Measurements from ENCODE around the gene MEIS3.

GRCh38 chr19:47421244-47421786, 2.0 kb upstream of the MEIS3 start:
- no peak for TF ChIP-seq NRF1 (conservative IDR thresholded peaks at IDR 0.05 in 1 of 2, IDR thresholded peaks at IDR 0.05 in 1 of 2)
- no peak for TF ChIP-seq ZNF354B (CRISPR knock-in tag; IDR thresholded peaks at IDR 0.05)
- no peak for TF ChIP-seq MECOM (CRISPR knock-in tag; IDR thresholded peaks at IDR 0.05)
- no peak for TF ChIP-seq TEAD4 (IDR thresholded peaks at IDR 0.05; ENCODE audit: low read length)
- TF ChIP-seq TEAD4 (CRISPR knock-in tag; IDR thresholded peaks at IDR 0.05; ENCODE audit: borderline replicate concordance) = no peak
- no peak for TF ChIP-seq GABPB2 (CRISPR knock-in tag; conservative IDR thresholded peaks at IDR 0.05)
- no peak for TF ChIP-seq EZH2 (IDR thresholded peaks at IDR 0.05; ENCODE audit: borderline replicate concordance, low read depth, low read length)
- TF ChIP-seq KAT7 (CRISPR knock-in tag; IDR thresholded peaks at IDR 0.05; ENCODE audit: borderline replicate concordance) = no peak
- no peak for TF ChIP-seq USF2 (CRISPR knock-in tag; IDR thresholded peaks at IDR 0.05)
- no peak for TF ChIP-seq CBX5 (IDR thresholded peaks at IDR 0.05; ENCODE audit: borderline replicate concordance, low read depth)
- TF ChIP-seq, protein P1, sequence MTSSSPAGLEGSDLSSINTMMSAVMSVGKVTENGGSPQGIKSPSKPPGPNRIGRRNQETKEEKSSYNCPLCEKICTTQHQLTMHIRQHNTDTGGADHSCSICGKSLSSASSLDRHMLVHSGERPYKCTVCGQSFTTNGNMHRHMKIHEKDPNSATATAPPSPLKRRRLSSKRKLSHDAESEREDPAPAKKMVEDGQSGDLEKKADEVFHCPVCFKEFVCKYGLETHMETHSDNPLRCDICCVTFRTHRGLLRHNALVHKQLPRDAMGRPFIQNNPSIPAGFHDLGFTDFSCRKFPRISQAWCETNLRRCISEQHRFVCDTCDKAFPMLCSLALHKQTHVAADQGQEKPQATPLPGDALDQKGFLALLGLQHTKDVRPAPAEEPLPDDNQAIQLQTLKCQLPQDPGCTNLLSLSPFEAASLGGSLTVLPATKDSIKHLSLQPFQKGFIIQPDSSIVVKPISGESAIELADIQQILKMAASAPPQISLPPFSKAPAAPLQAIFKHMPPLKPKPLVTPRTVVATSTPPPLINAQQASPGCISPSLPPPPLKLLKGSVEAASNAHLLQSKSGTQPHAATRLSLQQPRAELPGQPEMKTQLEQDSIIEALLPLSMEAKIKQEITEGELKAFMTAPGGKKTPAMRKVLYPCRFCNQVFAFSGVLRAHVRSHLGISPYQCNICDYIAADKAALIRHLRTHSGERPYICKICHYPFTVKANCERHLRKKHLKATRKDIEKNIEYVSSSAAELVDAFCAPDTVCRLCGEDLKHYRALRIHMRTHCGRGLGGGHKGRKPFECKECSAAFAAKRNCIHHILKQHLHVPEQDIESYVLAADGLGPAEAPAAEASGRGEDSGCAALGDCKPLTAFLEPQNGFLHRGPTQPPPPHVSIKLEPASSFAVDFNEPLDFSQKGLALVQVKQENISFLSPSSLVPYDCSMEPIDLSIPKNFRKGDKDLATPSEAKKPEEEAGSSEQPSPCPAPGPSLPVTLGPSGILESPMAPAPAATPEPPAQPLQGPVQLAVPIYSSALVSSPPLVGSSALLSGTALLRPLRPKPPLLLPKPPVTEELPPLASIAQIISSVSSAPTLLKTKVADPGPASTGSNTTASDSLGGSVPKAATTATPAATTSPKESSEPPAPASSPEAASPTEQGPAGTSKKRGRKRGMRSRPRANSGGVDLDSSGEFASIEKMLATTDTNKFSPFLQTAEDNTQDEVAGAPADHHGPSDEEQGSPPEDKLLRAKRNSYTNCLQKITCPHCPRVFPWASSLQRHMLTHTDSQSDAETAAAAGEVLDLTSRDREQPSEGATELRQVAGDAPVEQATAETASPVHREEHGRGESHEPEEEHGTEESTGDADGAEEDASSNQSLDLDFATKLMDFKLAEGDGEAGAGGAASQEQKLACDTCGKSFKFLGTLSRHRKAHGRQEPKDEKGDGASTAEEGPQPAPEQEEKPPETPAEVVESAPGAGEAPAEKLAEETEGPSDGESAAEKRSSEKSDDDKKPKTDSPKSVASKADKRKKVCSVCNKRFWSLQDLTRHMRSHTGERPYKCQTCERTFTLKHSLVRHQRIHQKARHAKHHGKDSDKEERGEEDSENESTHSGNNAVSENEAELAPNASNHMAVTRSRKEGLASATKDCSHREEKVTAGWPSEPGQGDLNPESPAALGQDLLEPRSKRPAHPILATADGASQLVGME (CRISPR knock-in tag; IDR thresholded peaks at IDR 0.05) = no peak
- TF ChIP-seq FOXM1 (IDR thresholded peaks at IDR 0.05; ENCODE audit: low read depth) = no peak
- no peak for TF ChIP-seq FOXM1 (CRISPR knock-in tag; IDR thresholded peaks at IDR 0.05; ENCODE audit: low read depth)
- TF ChIP-seq JUND (IDR thresholded peaks at IDR 0.05; ENCODE audit: borderline replicate concordance, low read depth, low read length) = no peak
- no peak for TF ChIP-seq JUND (tag; IDR thresholded peaks at IDR 0.05; ENCODE audit: borderline replicate concordance, low read depth, low read length)
- TF ChIP-seq NR1H2 (CRISPR knock-in tag; IDR thresholded peaks at IDR 0.05) = no peak
- no peak for TF ChIP-seq NR2C2 (CRISPR knock-in tag; IDR thresholded peaks at IDR 0.05)
- TF ChIP-seq NR2C2 (tag; IDR thresholded peaks at IDR 0.05) = no peak
